Measurements from ENCODE around the gene ZNF853. TPM values are rescaled to one million over a fixed set of nuclear protein-coding genes. Genes with fewer than 3 reads are reported as not detected.

Gene ZNF853
- polyA plus RNA-seq, 1 experiment = 2.0 TPM

DNA sequence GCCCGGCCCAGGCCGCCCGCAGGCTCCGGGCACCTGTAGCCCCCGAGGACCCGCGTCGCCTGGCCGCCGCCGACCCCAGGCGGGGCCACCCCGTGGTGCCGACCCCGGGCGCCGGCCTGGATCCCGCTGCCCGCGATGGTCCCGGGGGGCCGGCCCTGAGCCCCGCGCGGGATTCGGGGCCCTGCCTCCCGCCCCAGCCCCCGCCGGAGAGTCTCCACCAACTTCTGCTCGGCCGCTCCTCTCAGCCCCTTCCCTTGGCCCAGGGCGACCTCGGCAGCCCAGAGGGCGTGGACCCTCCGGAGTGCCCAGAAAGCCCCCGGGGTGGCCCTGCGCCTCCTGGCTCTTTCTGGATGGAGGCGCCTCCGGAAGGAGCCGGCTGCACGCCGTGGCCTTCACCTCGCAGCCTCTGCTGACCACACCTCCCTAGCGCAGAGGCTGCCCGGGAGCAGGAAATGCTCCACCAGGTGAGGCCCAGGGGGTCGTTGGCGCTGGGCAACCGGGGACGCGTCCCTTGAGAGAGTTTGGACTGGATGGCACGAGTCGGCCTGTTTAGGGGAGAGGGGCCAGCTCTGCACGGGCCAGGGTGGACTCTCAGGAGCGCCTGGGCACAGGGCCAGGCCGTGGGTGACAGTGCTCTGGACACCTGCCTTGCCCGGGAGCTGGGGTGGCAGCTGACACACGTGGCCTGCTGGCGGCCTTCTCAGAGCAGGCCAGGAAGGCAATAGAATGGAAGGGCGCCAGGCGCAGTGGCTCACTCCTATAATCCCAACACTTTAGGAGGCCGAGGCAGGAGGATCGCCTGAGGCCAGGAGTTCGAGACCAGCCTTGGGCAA lies 529 bp downstream of the ZNF853 start:
- CTCF ChIA-PET = no interaction called here
- H3K27me3 ChIP-seq (ENCODE audit: control insufficient read depth, insufficient read depth, low read length) = peaks cover 10% of the 10 kb centered on the region
- peak overlapping the region; percentile 47 for H3K4me3 ChIP-seq (ENCODE audit: low read depth, low read length)
- no peak for DNase-seq (ENCODE audit: low read depth)
- no peaks in the 10 kb centered on the region for H3K36me3 ChIP-seq (ENCODE audit: control insufficient read depth, insufficient read depth, low read length)
- POLR2A ChIA-PET = no interaction called here
- TF ChIP-seq, protein P1, sequence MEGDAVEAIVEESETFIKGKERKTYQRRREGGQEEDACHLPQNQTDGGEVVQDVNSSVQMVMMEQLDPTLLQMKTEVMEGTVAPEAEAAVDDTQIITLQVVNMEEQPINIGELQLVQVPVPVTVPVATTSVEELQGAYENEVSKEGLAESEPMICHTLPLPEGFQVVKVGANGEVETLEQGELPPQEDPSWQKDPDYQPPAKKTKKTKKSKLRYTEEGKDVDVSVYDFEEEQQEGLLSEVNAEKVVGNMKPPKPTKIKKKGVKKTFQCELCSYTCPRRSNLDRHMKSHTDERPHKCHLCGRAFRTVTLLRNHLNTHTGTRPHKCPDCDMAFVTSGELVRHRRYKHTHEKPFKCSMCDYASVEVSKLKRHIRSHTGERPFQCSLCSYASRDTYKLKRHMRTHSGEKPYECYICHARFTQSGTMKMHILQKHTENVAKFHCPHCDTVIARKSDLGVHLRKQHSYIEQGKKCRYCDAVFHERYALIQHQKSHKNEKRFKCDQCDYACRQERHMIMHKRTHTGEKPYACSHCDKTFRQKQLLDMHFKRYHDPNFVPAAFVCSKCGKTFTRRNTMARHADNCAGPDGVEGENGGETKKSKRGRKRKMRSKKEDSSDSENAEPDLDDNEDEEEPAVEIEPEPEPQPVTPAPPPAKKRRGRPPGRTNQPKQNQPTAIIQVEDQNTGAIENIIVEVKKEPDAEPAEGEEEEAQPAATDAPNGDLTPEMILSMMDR (IDR thresholded peaks at IDR 0.05; ENCODE audit: insufficient read depth, low read depth, low read length) = no peak

DNA sequence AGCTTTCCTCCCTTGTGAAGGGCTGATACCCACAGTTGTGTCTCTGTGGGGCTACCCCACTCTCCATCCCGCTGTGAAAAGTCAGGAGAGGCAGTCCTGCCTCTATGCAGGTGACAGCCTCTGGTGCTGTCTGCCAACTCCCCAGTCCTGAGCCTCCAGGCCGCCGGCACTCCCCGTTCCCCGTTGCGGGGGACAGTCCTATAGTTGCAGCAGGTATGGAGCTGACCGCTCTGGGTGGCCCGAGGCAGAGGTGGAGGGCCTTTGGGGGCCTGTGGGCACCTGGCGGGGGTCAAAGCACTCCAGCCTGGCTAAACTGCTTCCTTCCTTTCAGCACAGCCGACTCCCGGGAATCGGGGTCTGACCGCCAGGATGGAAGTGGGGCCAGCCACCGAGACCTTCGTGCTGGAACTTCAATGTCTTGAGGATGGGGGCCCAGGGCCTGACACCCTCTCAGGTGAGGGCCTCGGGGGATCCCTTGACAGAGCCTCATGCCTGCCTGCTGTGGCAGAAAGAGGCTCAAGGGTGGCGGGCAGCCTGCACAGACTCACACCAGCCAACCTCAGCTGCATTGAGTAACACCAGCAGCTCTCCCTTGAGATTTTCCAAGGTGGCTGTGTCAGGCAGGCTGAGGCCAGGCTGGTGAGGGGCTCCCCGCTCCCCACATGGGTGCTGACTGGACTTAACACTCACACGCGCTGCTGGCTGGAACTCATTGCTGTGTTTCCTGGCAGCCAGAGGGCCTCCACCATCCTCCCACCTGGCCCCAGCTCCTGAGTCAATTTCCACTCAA lies 1.6 kb downstream of the ZNF853 start:
- H3K4me3 ChIP-seq (ENCODE audit: low read depth, low read length) = no peak overlapping the region
- CTCF ChIA-PET = interaction anchor here (0.6 to 1.3 kb wide), 3 partner anchors 14 to 27 kb away, joined by 3 to 4 read pairs (median 4); partner anchors contain the start of gene INTS15
- TF ChIP-seq, protein P1 (IDR thresholded peaks at IDR 0.05; ENCODE audit: insufficient read depth, low read depth, low read length) = no peak
- no peaks in the 10 kb centered on the region for H3K36me3 ChIP-seq (ENCODE audit: control insufficient read depth, insufficient read depth, low read length)
- DNase-seq (ENCODE audit: low read depth) = no peak
- peaks cover 10% of the 10 kb centered on the region for H3K27me3 ChIP-seq (ENCODE audit: control insufficient read depth, insufficient read depth, low read length)
- POLR2A ChIA-PET = interaction anchor here (0.7 kb wide), 1 partner anchor 40 kb away, joined by 9 read pairs; the partner anchor contains the start of gene ZDHHC4

DNA sequence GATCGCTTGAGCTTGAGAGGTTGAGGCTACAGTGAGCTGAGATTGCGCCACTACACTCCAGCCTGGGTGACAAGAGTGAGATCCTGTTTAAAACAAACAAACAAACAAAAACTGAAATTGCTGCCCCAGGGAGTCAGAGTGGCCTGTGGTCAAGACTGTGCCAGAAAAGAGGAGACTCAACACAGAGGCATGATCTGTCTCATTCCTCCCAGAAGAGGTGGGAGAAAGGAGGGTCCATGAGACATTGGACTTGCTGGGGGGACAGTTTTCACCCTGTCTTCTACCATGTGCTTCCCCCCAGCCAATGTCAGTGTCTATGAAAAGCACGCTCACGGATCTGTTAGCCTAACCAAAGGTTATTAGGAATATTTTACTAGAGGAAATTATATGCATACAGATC lies 3.2 kb downstream of the ZNF853 start:
- H3K4me3 ChIP-seq (ENCODE audit: low read depth, low read length) = no peak overlapping the region
- DNase-seq (ENCODE audit: low read depth) = no peak
- no peaks in the 10 kb centered on the region for H3K36me3 ChIP-seq (ENCODE audit: control insufficient read depth, insufficient read depth, low read length)
- TF ChIP-seq, protein P1 (IDR thresholded peaks at IDR 0.05; ENCODE audit: insufficient read depth, low read depth, low read length) = no peak
- ChIA-PET CTCF (no interaction called here), POLR2A (no interaction called here)
- peaks cover 10% of the 10 kb centered on the region for H3K27me3 ChIP-seq (ENCODE audit: control insufficient read depth, insufficient read depth, low read length)

DNA sequence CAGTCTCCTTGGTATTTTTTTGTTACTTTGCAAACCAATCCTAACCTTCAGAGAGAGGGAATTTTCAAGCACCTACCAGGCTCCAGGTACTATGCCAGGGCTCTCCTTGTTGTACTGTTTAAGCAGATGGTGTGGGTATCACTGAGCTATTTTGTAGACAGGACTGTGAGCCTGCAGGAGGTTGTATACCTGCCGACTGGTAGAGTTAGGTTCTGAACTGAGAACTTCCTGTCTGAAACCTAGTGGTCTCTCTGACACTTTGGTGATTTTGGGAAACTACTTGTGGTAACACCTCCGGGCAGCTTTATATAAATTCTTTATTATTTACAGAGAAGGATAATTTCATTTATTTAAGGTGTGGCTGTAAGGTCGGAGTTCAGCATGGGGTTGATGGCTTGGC lies 4.6 kb downstream of the ZNF853 start:
- H3K36me3 ChIP-seq (ENCODE audit: control insufficient read depth, insufficient read depth, low read length) = no peaks in the 10 kb centered on the region
- TF ChIP-seq, protein P1 (IDR thresholded peaks at IDR 0.05; ENCODE audit: insufficient read depth, low read depth, low read length) = no peak
- ChIA-PET POLR2A (no interaction called here), CTCF (interaction anchor here (0.6 to 0.7 kb wide), 2 partner anchors 9 to 25 kb away, joined by 3 read pairs; no protein-coding TSS in a partner anchor)
- H3K4me3 ChIP-seq (ENCODE audit: low read depth, low read length) = no peak overlapping the region
- no peak for DNase-seq (ENCODE audit: low read depth)
- H3K27me3 ChIP-seq (ENCODE audit: control insufficient read depth, insufficient read depth, low read length) = peaks cover 7% of the 10 kb centered on the region; the same call in 1 of the 2 replicates
